Measurements from ENCODE around the gene ARFRP1. TPM values are rescaled to one million over a fixed set of nuclear protein-coding genes. Genes with fewer than 3 reads are reported as not detected.

The ARFRP1 gene
- total and polyA plus RNA-seq, 2 experiments from 2014 or later: 16.7 to 24.6 TPM

DNA sequence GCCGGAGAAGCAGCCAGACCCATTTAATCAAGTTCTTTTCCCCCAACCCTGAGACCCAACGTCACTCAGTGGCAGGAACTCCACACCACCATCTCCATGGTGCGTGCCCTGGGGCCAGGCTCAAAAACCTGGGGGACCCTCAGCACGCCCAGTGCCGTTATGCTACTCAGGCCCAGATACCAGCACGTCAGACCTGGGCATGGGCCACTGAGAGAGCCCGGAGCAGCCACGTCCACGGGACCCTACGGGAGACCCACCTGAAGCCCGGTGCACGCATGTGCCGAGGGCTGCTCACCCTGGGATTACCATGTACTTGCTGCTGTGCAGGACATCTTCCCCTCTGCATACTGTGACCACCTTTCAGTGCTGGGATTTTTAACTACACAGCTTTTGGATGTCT, 45.6 kb upstream of the ARFRP1 start:
- peaks cover 19% of the 10 kb centered on the region for H3F3A ChIP-seq (replicated peaks; ENCODE audit: low read depth)
- ATAC-seq: no peak
- H3K4me2 ChIP-seq: no peak overlapping the region
- no peak overlapping the region for H3K27ac ChIP-seq (ENCODE audit: low read depth)
- no peaks in the 10 kb centered on the region for H3K79me2 ChIP-seq (replicated peaks; ENCODE audit: insufficient read depth)
- H3K4me1 Mint-ChIP-seq: peaks cover 13% of the 10 kb centered on the region
- no peaks in the 10 kb centered on the region for H3K9me2 ChIP-seq (ENCODE audit: insufficient read depth)
- H3K4me3 ChIP-seq: no peak overlapping the region
- no peak overlapping the region for H2AFZ ChIP-seq
- H3K27me3 ChIP-seq (ENCODE audit: insufficient read depth): no peaks in the 10 kb centered on the region
- TF ChIP-seq JUNB (IDR thresholded peaks at IDR 0.05; ENCODE audit: unreplicated experiment) (no peak), CREB1 (CRISPR knock-in tag; IDR thresholded peaks at IDR 0.05; ENCODE audit: low read depth) (no peak), CTCF (conservative IDR thresholded peaks at IDR 0.05; ENCODE audit: low read depth in 2 of 2) (no peak), EZH2phosphoT487 (IDR thresholded peaks at IDR 0.05; ENCODE audit: unreplicated experiment) (no peak), STAT1 (IDR thresholded peaks at IDR 0.05; ENCODE audit: unreplicated experiment) (no peak), REST (IDR thresholded peaks at IDR 0.05; ENCODE audit: unreplicated experiment) (no peak), ZNF462 (CRISPR knock-in tag; IDR thresholded peaks at IDR 0.05) (no peak), POLR2AphosphoS5 (IDR thresholded peaks at IDR 0.05; ENCODE audit: low read depth) (no peak), ZNF114 (CRISPR knock-in tag; IDR thresholded peaks at IDR 0.05) (no peak), ZNF331 (CRISPR knock-in tag; IDR thresholded peaks at IDR 0.05; ENCODE audit: low read depth) (no peak), NANOG (IDR thresholded peaks at IDR 0.05; ENCODE audit: borderline replicate concordance) (no peak), EZH2 (IDR thresholded peaks at IDR 0.05; ENCODE audit: low read depth, unreplicated experiment) (no peak)
- TF ChIP-seq, protein P1, sequence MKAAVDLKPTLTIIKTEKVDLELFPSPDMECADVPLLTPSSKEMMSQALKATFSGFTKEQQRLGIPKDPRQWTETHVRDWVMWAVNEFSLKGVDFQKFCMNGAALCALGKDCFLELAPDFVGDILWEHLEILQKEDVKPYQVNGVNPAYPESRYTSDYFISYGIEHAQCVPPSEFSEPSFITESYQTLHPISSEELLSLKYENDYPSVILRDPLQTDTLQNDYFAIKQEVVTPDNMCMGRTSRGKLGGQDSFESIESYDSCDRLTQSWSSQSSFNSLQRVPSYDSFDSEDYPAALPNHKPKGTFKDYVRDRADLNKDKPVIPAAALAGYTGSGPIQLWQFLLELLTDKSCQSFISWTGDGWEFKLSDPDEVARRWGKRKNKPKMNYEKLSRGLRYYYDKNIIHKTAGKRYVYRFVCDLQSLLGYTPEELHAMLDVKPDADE (IDR thresholded peaks at IDR 0.05): no peak
- H3K27me3 Mint-ChIP-seq (ENCODE audit: insufficient read depth, low read depth, poor library complexity): peaks cover 5% of the 10 kb centered on the region
- peaks cover 4% of the 10 kb centered on the region; the same call in 1 of the 2 replicates for H3K4me1 ChIP-seq (ENCODE audit: insufficient read depth)
- no peaks in the 10 kb centered on the region for H3K36me3 ChIP-seq (ENCODE audit: insufficient read depth)
- H4K20me1 ChIP-seq (replicated peaks; ENCODE audit: insufficient read depth): no peaks in the 10 kb centered on the region
- no peak for DNase-seq (ENCODE audit: low spot score)
- H3K36me3 Mint-ChIP-seq (ENCODE audit: low read depth): peaks cover 2% of the 10 kb centered on the region; the same call in 2 of the 3 replicates
- H3K4me3 Mint-ChIP-seq: no peak overlapping the region; the same call in 2 of the 3 replicates
- no peaks in the 10 kb centered on the region; the same call in 2 of the 3 replicates for H3K9me3 Mint-ChIP-seq
- H3K27ac Mint-ChIP-seq: no peak overlapping the region
